Measurements from ENCODE around the gene PRND.
A peak's percentile ranks its signal among the peaks of the same experiment; 100 is the strongest.

PRND gene

DNA sequence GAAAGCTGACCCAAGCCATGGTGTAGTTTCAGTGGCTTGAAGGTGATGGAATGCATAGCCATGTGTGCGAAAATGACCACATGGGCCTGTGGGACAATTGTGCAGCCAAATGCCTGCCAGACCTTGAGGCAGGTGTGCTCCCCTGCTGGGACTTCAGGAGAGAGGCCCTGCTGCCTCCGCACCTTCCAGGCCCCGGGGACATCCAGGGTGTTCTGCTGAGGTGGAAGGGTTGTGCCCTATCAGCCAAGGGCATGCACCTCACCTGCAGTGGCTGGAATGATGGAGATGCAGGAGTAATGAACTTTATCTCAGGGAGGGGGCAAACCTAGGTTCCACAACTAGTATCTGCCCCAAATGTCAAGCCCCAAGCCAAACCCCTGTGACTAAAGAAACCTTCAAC, 44.0 kb downstream of the PRND start:
- H2BK15ac ChIP-seq (ENCODE audit: low read length): no peak overlapping the region
- no CpG with 5 or more reads among the region's 3 CpGs for WGBS, 2 donors (ENCODE audit: extremely low coverage in 2 of 2, insufficient read length in 2 of 2, insufficient replicate concordance in 1 of 2)

DNA sequence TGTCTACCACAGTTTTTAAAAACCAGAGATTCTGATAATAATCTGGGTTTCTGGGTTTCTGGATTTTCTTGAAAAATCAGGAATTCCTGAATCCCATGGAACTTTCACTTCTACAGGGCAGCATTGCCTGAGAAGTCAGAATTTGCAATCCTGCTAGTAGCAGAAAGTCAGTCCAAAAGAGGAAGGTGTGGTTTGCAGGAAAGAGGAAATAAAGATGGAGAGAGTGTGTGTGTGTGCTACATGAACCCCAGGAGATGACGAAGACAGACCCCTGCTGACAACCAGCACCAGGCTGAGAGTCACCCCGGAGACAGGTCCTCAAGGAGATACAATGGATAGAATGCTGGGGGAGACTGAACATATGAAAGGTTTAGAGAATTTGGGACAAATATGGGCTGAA, 44.9 kb downstream of the PRND start:
- H3K23ac ChIP-seq (ENCODE audit: low read depth, low read length, poor library complexity): no peak overlapping the region

More for the DNA sequence above, 44.0 kb downstream of the PRND start:
- Histone ChIP-seq H2BK12ac (ENCODE audit: low read length) (no peak overlapping the region), H3K9ac (ENCODE audit: low read depth, low read length, poor library complexity) (no peak overlapping the region), H3K14ac (ENCODE audit: low read length) (no peak overlapping the region), H3K79me1 (ENCODE audit: low read depth, low read length) (no peaks in the 10 kb centered on the region), H4K8ac (ENCODE audit: low read depth, low read length) (no peak overlapping the region), H3K4me1 (ENCODE audit: control insufficient read depth in 2 of 2, insufficient read depth in 1 of 2, low read depth in 1 of 2, low read length in 2 of 2) (peaks cover 0 to 1% of the 10 kb centered on the region in 2 donors), H3K27me3 (ENCODE audit: control insufficient read depth in 3 of 3, insufficient read depth in 3 of 3, low read depth in 1 of 3, low read length in 3 of 3) (peaks cover 0 to 14% (median 3%) of the 10 kb centered on the region in 3 experiments), H4K91ac (ENCODE audit: low read depth, low read length, poor library complexity) (no peak overlapping the region), H3K4me2 (ENCODE audit: insufficient read depth, low read length, poor library complexity, severe bottlenecking) (no peak overlapping the region), H3K4ac (ENCODE audit: low read length) (no peak overlapping the region), H3K23ac (ENCODE audit: low read depth, low read length, poor library complexity) (no peak overlapping the region), H3K4me3 (ENCODE audit: low read length in 2 of 2) (peak overlapping the region in 1 of 2 donors; percentile 11), H2AK5ac (ENCODE audit: low read depth, low read length) (no peak overlapping the region), H3K18ac (ENCODE audit: low read length) (no peak overlapping the region), H2BK120ac (ENCODE audit: low read depth, low read length) (no peak overlapping the region), H3K9me3 (replicated peaks in 1 of 2; ENCODE audit: control insufficient read depth in 2 of 2, insufficient read depth in 1 of 2, low read depth in 1 of 2, low read length in 2 of 2) (no peaks in the 10 kb centered on the region), H2AFZ (ENCODE audit: low read length) (no peak overlapping the region), H3K27ac (replicated peaks; ENCODE audit: low read length) (no peak overlapping the region), H2BK5ac (ENCODE audit: low read length) (no peak overlapping the region), H3K36me3 (replicated peaks in 1 of 2; ENCODE audit: control insufficient read depth in 2 of 2, insufficient read depth in 2 of 2, low read length in 2 of 2) (no peaks in the 10 kb centered on the region)
- no peak for DNase-seq (ENCODE audit: low spot score)

GRCh38 chr20:4767084-4767483, 45.4 kb downstream of the PRND start:
- H2BK15ac ChIP-seq (ENCODE audit: low read length): no peak overlapping the region
- H3K27me3 ChIP-seq (ENCODE audit: control insufficient read depth in 3 of 3, insufficient read depth in 3 of 3, low read depth in 1 of 3, low read length in 3 of 3): peaks cover 0 to 4% (median 3%) of the 10 kb centered on the region in 3 experiments
- H2BK5ac ChIP-seq (ENCODE audit: low read length): no peak overlapping the region
- no peak overlapping the region for H3K23ac ChIP-seq (ENCODE audit: low read depth, low read length, poor library complexity)
- H3K79me1 ChIP-seq (ENCODE audit: low read depth, low read length): no peaks in the 10 kb centered on the region
- H3K4ac ChIP-seq (ENCODE audit: low read length): no peak overlapping the region
- no peak overlapping the region for H3K4me3 ChIP-seq (ENCODE audit: low read length in 2 of 2)
- no peak overlapping the region for H3K9ac ChIP-seq (ENCODE audit: low read depth, low read length, poor library complexity)
- no peak overlapping the region for H2AK5ac ChIP-seq (ENCODE audit: low read depth, low read length)
- no peak overlapping the region for H4K8ac ChIP-seq (ENCODE audit: low read depth, low read length)
- H4K91ac ChIP-seq (ENCODE audit: low read depth, low read length, poor library complexity): no peak overlapping the region
- H3K9me3 ChIP-seq (replicated peaks in 1 of 2; ENCODE audit: control insufficient read depth in 2 of 2, insufficient read depth in 1 of 2, low read depth in 1 of 2, low read length in 2 of 2): peaks cover 4 to 7% of the 10 kb centered on the region in 2 donors
- no peaks in the 10 kb centered on the region for H3K4me1 ChIP-seq (ENCODE audit: control insufficient read depth in 2 of 2, insufficient read depth in 1 of 2, low read depth in 1 of 2, low read length in 2 of 2)
- no peak overlapping the region for H2BK120ac ChIP-seq (ENCODE audit: low read depth, low read length)
- no peak overlapping the region for H2BK12ac ChIP-seq (ENCODE audit: low read length)
- H3K36me3 ChIP-seq (replicated peaks in 1 of 2; ENCODE audit: control insufficient read depth in 2 of 2, insufficient read depth in 2 of 2, low read length in 2 of 2): no peaks in the 10 kb centered on the region
- WGBS, 2 donors (ENCODE audit: extremely low coverage in 2 of 2, insufficient read length in 2 of 2, insufficient replicate concordance in 1 of 2): no CpG with 5 or more reads among the region's 3 CpGs
- H3K4me2 ChIP-seq (ENCODE audit: insufficient read depth, low read length, poor library complexity, severe bottlenecking): no peak overlapping the region
- DNase-seq (ENCODE audit: low spot score): no peak
- H3K27ac ChIP-seq (replicated peaks; ENCODE audit: low read length): no peak overlapping the region
- H2AFZ ChIP-seq (ENCODE audit: low read length): no peak overlapping the region
- no peak overlapping the region for H3K18ac ChIP-seq (ENCODE audit: low read length)
- no peak overlapping the region for H3K14ac ChIP-seq (ENCODE audit: low read length)

More for the DNA sequence above, 44.9 kb downstream of the PRND start:
- Histone ChIP-seq H3K27me3 (ENCODE audit: control insufficient read depth in 3 of 3, insufficient read depth in 3 of 3, low read depth in 1 of 3, low read length in 3 of 3) (peaks cover 0 to 8% (median 3%) of the 10 kb centered on the region in 3 experiments), H2BK5ac (ENCODE audit: low read length) (no peak overlapping the region), H3K14ac (ENCODE audit: low read length) (no peak overlapping the region), H3K4me2 (ENCODE audit: insufficient read depth, low read length, poor library complexity, severe bottlenecking) (no peak overlapping the region), H3K9ac (ENCODE audit: low read depth, low read length, poor library complexity) (no peak overlapping the region), H3K36me3 (replicated peaks in 1 of 2; ENCODE audit: control insufficient read depth in 2 of 2, insufficient read depth in 2 of 2, low read length in 2 of 2) (no peaks in the 10 kb centered on the region), H2AFZ (ENCODE audit: low read length) (no peak overlapping the region), H3K9me3 (replicated peaks in 1 of 2; ENCODE audit: control insufficient read depth in 2 of 2, insufficient read depth in 1 of 2, low read depth in 1 of 2, low read length in 2 of 2) (peaks cover 3% of the 10 kb centered on the region in 2 donors), H4K8ac (ENCODE audit: low read depth, low read length) (no peak overlapping the region), H4K91ac (ENCODE audit: low read depth, low read length, poor library complexity) (no peak overlapping the region), H3K4me1 (ENCODE audit: control insufficient read depth in 2 of 2, insufficient read depth in 1 of 2, low read depth in 1 of 2, low read length in 2 of 2) (no peaks in the 10 kb centered on the region), H3K27ac (replicated peaks; ENCODE audit: low read length) (no peak overlapping the region), H2BK120ac (ENCODE audit: low read depth, low read length) (no peak overlapping the region), H3K4me3 (ENCODE audit: low read length in 2 of 2) (no peak overlapping the region), H2BK12ac (ENCODE audit: low read length) (no peak overlapping the region), H3K18ac (ENCODE audit: low read length) (no peak overlapping the region), H2AK5ac (ENCODE audit: low read depth, low read length) (no peak overlapping the region), H2BK15ac (ENCODE audit: low read length) (no peak overlapping the region), H3K79me1 (ENCODE audit: low read depth, low read length) (no peaks in the 10 kb centered on the region), H3K4ac (ENCODE audit: low read length) (no peak overlapping the region)
- WGBS, 2 donors (ENCODE audit: extremely low coverage in 2 of 2, insufficient read length in 2 of 2, insufficient replicate concordance in 1 of 2): no CpG with 5 or more reads among the region's 2 CpGs
- DNase-seq (ENCODE audit: low spot score): no peak

- H3K23ac ChIP-seq (ENCODE audit: low read depth, low read length, poor library complexity): no peak overlapping the region
- H3K36me3 ChIP-seq (replicated peaks in 1 of 2; ENCODE audit: control insufficient read depth in 2 of 2, insufficient read depth in 2 of 2, low read length in 2 of 2): no peaks in the 10 kb centered on the region
- no peak overlapping the region for H3K27ac ChIP-seq (replicated peaks; ENCODE audit: low read length)
- no peak overlapping the region for H3K9ac ChIP-seq (ENCODE audit: low read depth, low read length, poor library complexity)
- no peak overlapping the region for H3K18ac ChIP-seq (ENCODE audit: low read length)
- H3K9me3 ChIP-seq (replicated peaks in 1 of 2; ENCODE audit: control insufficient read depth in 2 of 2, insufficient read depth in 1 of 2, low read depth in 1 of 2, low read length in 2 of 2): peaks cover 6 to 16% of the 10 kb centered on the region in 2 donors
- no peak overlapping the region for H2AK5ac ChIP-seq (ENCODE audit: low read depth, low read length)
- H3K14ac ChIP-seq (ENCODE audit: low read length): no peak overlapping the region
- H2BK12ac ChIP-seq (ENCODE audit: low read length): no peak overlapping the region
- H2BK15ac ChIP-seq (ENCODE audit: low read length): no peak overlapping the region
- no peak overlapping the region for H2BK5ac ChIP-seq (ENCODE audit: low read length)
- no peak overlapping the region for H3K4ac ChIP-seq (ENCODE audit: low read length)
- no peak overlapping the region for H4K8ac ChIP-seq (ENCODE audit: low read depth, low read length)
- no peaks in the 10 kb centered on the region for H3K79me1 ChIP-seq (ENCODE audit: low read depth, low read length)
- DNase-seq (ENCODE audit: low spot score): no peak
- H4K91ac ChIP-seq (ENCODE audit: low read depth, low read length, poor library complexity): no peak overlapping the region
- peaks cover 0 to 3% (median 0%) of the 10 kb centered on the region in 3 experiments for H3K27me3 ChIP-seq (ENCODE audit: control insufficient read depth in 3 of 3, insufficient read depth in 3 of 3, low read depth in 1 of 3, low read length in 3 of 3)
- H3K4me1 ChIP-seq (ENCODE audit: control insufficient read depth in 2 of 2, insufficient read depth in 1 of 2, low read depth in 1 of 2, low read length in 2 of 2): no peaks in the 10 kb centered on the region
- WGBS, 2 donors (ENCODE audit: extremely low coverage in 2 of 2, insufficient read length in 2 of 2, insufficient replicate concordance in 1 of 2): no CpG with 5 or more reads among the region's 2 CpGs
- H3K4me2 ChIP-seq (ENCODE audit: insufficient read depth, low read length, poor library complexity, severe bottlenecking): no peak overlapping the region
- no peak overlapping the region for H2BK120ac ChIP-seq (ENCODE audit: low read depth, low read length)
- no peak overlapping the region for H3K4me3 ChIP-seq (ENCODE audit: low read length in 2 of 2)
- H2AFZ ChIP-seq (ENCODE audit: low read length): no peak overlapping the region
These were observed 47.6 kb downstream of the PRND start for GRCh38 chr20:4769328-4769727.

Measured in neuronal stem cell (in vitro differentiated cells).